Loucy (cell line): ENCODE measurements around the gene HSD3B7.

Experiments used
- H2AFZ ChIP-seq: fragments of 200-600 bp; sonication (generic); 2 replicates; pipeline ENCODE4 v1.6.0; 2016; ENCODE audit warnings: antibody characterized with exemption, mild to moderate bottlenecking, low read length, moderate library complexity
- H3F3A ChIP-seq: fragments of 200-600 bp; 2 replicates; pipeline ENCODE4 v1.6.0; 2016; ENCODE audit warnings: antibody characterized with exemption, low read depth, mild to moderate bottlenecking
- H3K27me3 ChIP-seq: fragments of 200-600 bp; sonication (generic); 2 replicates; pipeline ENCODE4 v1.6.1; 2014; ENCODE audit warnings: low read length, mild to moderate bottlenecking; ENCODE audit not compliant: insufficient read depth, poor library complexity, severe bottlenecking
- H3K36me3 ChIP-seq: fragments of 200-600 bp; sonication (generic); 2 replicates; pipeline ENCODE4 v1.6.1; 2016; ENCODE audit warnings: low read length; ENCODE audit not compliant: insufficient read depth
- H3K4me1 ChIP-seq: fragments of 200-600 bp; sonication (generic); 2 replicates; pipeline ENCODE4 v1.5.1; 2014; ENCODE audit warnings: low read length, mild to moderate bottlenecking; ENCODE audit not compliant: insufficient read depth, poor library complexity, severe bottlenecking
- H3K4me2 ChIP-seq: fragments of 200-600 bp; sonication (generic); 2 replicates; pipeline ENCODE4 v1.6.0; 2014; ENCODE audit warnings: antibody characterized with exemption, low read length, low read depth, mild to moderate bottlenecking; ENCODE audit not compliant: poor library complexity, severe bottlenecking
- H3K4me3 ChIP-seq: fragments of 200-600 bp; sonication (generic); 2 replicates; pipeline ENCODE4 v1.5.1; 2014; ENCODE audit warnings: low read length, mild to moderate bottlenecking, mixed read lengths; ENCODE audit not compliant: poor library complexity, severe bottlenecking
- H3K79me2 ChIP-seq: fragments of 200-600 bp; sonication (generic); 2 replicates; pipeline ENCODE4 v1.6.1; 2014; ENCODE audit warnings: low read length; ENCODE audit not compliant: insufficient read depth
- H3K9ac ChIP-seq: fragments of 200-600 bp; sonication (generic); 2 replicates; pipeline ENCODE4 v1.6.0; 2014; ENCODE audit warnings: mild to moderate bottlenecking, low read depth, low read length, moderate library complexity; ENCODE audit not compliant: poor library complexity, severe bottlenecking
- H3K9me2 ChIP-seq: fragments of 200-600 bp; sonication (generic); replicated peaks from 2 replicates; pipeline ENCODE4 v1.6.1; 2016; ENCODE audit warnings: low read depth, low read length, mixed read lengths
- H3K9me3 ChIP-seq: fragments of 200-600 bp; sonication (generic); 2 replicates; pipeline ENCODE4 v1.6.1; 2014; ENCODE audit warnings: mild to moderate bottlenecking, antibody characterized with exemption, low read length, low read depth; ENCODE audit not compliant: insufficient read depth
- H4K20me1 ChIP-seq: fragments of 200-600 bp; sonication (generic); 2 replicates; pipeline ENCODE4 v1.6.0; 2014; ENCODE audit warnings: antibody characterized with exemption, low read length, mild to moderate bottlenecking; ENCODE audit not compliant: insufficient read depth, poor library complexity, severe bottlenecking
- EZH2phosphoT487 ChIP-seq: fragments of 200-600 bp; IDR thresholded peaks from 2 replicates; pipeline ENCODE4 v1.6.1; 2018; ENCODE audit warnings: antibody characterized with exemption, mild to moderate bottlenecking, moderate library complexity, borderline replicate concordance
- TF ChIP-seq, protein P1 (sequence below): fragments of 200-600 bp; sonication (generic); conservative IDR thresholded peaks from 2 replicates; pipeline ENCODE4 v1.5.1; 2014; ENCODE audit warnings: mild to moderate bottlenecking, antibody characterized with exemption, low read length

HSD3B7 gene

GRCh38 chr16:31031276-31031675 lies 46.3 kb downstream of the HSD3B7 start:
- Histone ChIP-seq H2AFZ (no peak overlapping the region), H3K9me3 (no peaks in the 10 kb centered on the region), H3K4me3 (no peak overlapping the region), H3K79me2 (0 out of 2 replicates have a peak, but pooled peaks cover 5% of the 10 kb centered on the region), H4K20me1 (peaks cover 7% of the 10 kb centered on the region), H3K4me2 (no peak overlapping the region), H3K9me2 (no peaks in the 10 kb centered on the region), H3F3A (no peaks in the 10 kb centered on the region), H3K9ac (no peak overlapping the region), H3K4me1 (peaks cover 6% of the 10 kb centered on the region), H3K27me3 (no peaks in the 10 kb centered on the region), H3K36me3 (no peaks in the 10 kb centered on the region)
- TF ChIP-seq, protein P1, sequence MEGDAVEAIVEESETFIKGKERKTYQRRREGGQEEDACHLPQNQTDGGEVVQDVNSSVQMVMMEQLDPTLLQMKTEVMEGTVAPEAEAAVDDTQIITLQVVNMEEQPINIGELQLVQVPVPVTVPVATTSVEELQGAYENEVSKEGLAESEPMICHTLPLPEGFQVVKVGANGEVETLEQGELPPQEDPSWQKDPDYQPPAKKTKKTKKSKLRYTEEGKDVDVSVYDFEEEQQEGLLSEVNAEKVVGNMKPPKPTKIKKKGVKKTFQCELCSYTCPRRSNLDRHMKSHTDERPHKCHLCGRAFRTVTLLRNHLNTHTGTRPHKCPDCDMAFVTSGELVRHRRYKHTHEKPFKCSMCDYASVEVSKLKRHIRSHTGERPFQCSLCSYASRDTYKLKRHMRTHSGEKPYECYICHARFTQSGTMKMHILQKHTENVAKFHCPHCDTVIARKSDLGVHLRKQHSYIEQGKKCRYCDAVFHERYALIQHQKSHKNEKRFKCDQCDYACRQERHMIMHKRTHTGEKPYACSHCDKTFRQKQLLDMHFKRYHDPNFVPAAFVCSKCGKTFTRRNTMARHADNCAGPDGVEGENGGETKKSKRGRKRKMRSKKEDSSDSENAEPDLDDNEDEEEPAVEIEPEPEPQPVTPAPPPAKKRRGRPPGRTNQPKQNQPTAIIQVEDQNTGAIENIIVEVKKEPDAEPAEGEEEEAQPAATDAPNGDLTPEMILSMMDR = no peak
- TF ChIP-seq EZH2phosphoT487 = no peak

DNA sequence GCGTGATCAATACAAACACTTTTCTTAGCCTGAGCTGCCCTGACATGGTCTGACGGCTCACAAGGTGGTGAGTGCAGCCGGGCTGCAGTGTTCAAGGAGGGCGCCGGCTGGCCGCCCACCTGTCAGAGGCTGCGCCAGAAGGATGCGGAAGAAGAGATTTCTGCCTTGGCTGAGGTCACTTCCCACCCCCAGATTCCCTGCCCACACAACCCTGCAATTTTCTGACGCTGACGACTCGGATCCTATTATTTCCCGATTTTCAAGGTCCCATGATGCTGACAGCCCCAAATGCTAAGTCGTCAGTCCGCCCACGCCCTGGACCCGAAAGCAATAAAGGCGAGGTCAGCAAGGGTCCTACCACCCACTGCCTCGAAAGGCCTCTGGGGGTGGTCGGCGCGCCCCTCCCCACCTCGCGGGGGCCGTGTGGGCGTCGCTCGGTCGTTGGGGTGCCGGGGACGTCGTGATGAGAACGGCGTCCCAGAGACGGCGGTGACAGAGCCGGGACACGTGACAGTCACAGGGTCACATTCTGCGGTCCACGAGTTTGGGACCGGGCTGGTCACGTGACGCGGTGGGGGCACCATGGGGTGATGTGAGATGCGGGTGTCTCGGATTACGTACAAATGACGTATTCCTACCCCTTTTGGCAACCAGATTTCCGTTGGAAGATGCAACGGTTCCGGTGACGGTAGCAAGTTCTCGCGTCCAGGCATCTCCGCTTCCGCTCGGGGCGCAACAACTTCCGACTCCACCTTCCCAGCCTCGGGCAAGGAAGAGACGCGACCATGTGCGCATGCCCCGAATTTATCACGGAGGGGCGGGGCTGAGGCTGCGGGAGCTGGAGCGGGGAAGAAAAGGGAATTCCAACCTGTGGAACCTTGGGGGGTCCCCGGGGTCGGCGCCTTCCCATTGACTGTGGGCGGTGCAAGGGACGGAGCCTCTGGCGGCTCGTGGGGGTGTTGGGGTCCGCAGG lies 48.0 kb downstream of the HSD3B7 start, which contains the start of gene STX4:
Gene STX4 (plus strand): TSS at position 823 of the 973 bp plus-strand sequence. CDS start 248 bp downstream, outside the sequence.
- peak within 1 kb of the TSS; percentile 85 for H3K4me2 ChIP-seq
- 0 out of 2 replicates have a peak, but pooled peaks cover 5% of the 10 kb centered on the region for H3K79me2 ChIP-seq
- H3K36me3 ChIP-seq = no peaks in the 10 kb centered on the region
- peak within 1 kb of the TSS; percentile 75 for H3K9ac ChIP-seq
- H4K20me1 ChIP-seq = peaks cover 7% of the 10 kb centered on the region
- H3K4me3 ChIP-seq = peak within 1 kb of the TSS; percentile 92
- H2AFZ ChIP-seq = peak within 1 kb of the TSS; percentile 95
- peaks cover 6% of the 10 kb centered on the region for H3K4me1 ChIP-seq
- no peaks in the 10 kb centered on the region for H3K27me3 ChIP-seq
- H3F3A ChIP-seq = no peaks in the 10 kb centered on the region
- H3K9me3 ChIP-seq = no peaks in the 10 kb centered on the region
- TF ChIP-seq EZH2phosphoT487 = no peak
- TF ChIP-seq, protein P1 = no peak
- H3K9me2 ChIP-seq = no peaks in the 10 kb centered on the region

- peak overlapping the region; percentile 75 for H3K9ac ChIP-seq
- no peaks in the 10 kb centered on the region for H3F3A ChIP-seq
- peak overlapping the region; percentile 92 for H3K4me3 ChIP-seq
- H3K4me2 ChIP-seq = peak overlapping the region; percentile 85
- no peaks in the 10 kb centered on the region for H3K9me3 ChIP-seq
- H4K20me1 ChIP-seq = peaks cover 7% of the 10 kb centered on the region
- H3K79me2 ChIP-seq = 0 out of 2 replicates have a peak, but pooled peaks cover 5% of the 10 kb centered on the region
- TF ChIP-seq EZH2phosphoT487 = no peak
- TF ChIP-seq, protein P1 = no peak
- H2AFZ ChIP-seq = peak overlapping the region; percentile 80
- H3K9me2 ChIP-seq = no peaks in the 10 kb centered on the region
- H3K27me3 ChIP-seq = no peaks in the 10 kb centered on the region
- peaks cover 6% of the 10 kb centered on the region for H3K4me1 ChIP-seq
- H3K36me3 ChIP-seq = no peaks in the 10 kb centered on the region
Observed at GRCh38 chr16:31033709-31034492, 48.9 kb downstream of the HSD3B7 start.
